OCI-M2 (cell line): ENCODE measurements around the gene CCDC68.
A peak's percentile ranks its signal among the peaks of the same experiment; 100 is the strongest.
"Not testable (repeated sequence)": the region's sequence is repeated elsewhere in the genome, so short reads cannot be mapped to it uniquely, and the experiment has no call there.

Experiments
- DNase-seq: peaks from one replicate; lab custom pipeline; 2025; ENCODE audit not compliant: unreplicated experiment; lab: John Stamatoyannopoulos, UW

Gene CCDC68

GRCh38 chr18:54878159-54878622 is 81.1 kb downstream of the CCDC68 start:
- DNase-seq: no peak

- DNase-seq: no peak
Measured at GRCh38 chr18:54877076-54877475, 82.2 kb downstream of the CCDC68 start.

- no peak for DNase-seq
Measured at GRCh38 chr18:54875063-54875462, 84.2 kb downstream of the CCDC68 start.

- DNase-seq: no peak
Measured at GRCh38 chr18:54873884-54874255, 85.4 kb downstream of the CCDC68 start.

GRCh38 chr18:54872681-54873080 is 86.6 kb downstream of the CCDC68 start:
- peak; percentile 26 for DNase-seq

- DNase-seq: peak; percentile 61
Measured at GRCh38 chr18:54871231-54871630, 88.0 kb downstream of the CCDC68 start.

- no peak for DNase-seq
Measured at GRCh38 chr18:54867131-54867530, 92.1 kb downstream of the CCDC68 start.

- no peak for DNase-seq
Measured at GRCh38 chr18:54860941-54861340, 98.3 kb downstream of the CCDC68 start.

- DNase-seq: no peak
Measured at GRCh38 chr18:54859667-54860421, 99.4 kb downstream of the CCDC68 start.

GRCh38 chr18:54857499-54857898 is 101.8 kb downstream of the CCDC68 start:
- DNase-seq: no peak

- no peak for DNase-seq
Measured at GRCh38 chr18:54856105-54856646, 103.1 kb downstream of the CCDC68 start.

- not testable (repeated sequence) for DNase-seq
Measured at GRCh38 chr18:54855050-54855449, 104.2 kb downstream of the CCDC68 start.

GRCh38 chr18:54852780-54853675 is 106.2 kb downstream of the CCDC68 start:
- peak; percentile 70 for DNase-seq
